ENCODE data around the gene C10orf90. TPM values are rescaled to one million over a fixed set of nuclear protein-coding genes. Genes with fewer than 3 reads are reported as not detected.
A peak's percentile ranks its signal among the peaks of the same experiment; 100 is the strongest.

The C10orf90 gene
- total RNA-seq, 2 experiments from 2014 or later = not detected

- no peak overlapping the region for H3K27ac Mint-ChIP-seq
- intact Hi-C loops (cut with DNase I, micrococcal nuclease) = no loop called here
- POLR2A ChIA-PET = no interaction called here
- H3K9me3 Mint-ChIP-seq (ENCODE audit: low read depth) = peaks cover 2% of the 10 kb centered on the region
- no peaks in the 10 kb centered on the region for H3K36me3 Mint-ChIP-seq (ENCODE audit: low read depth)
- no peaks in the 10 kb centered on the region for H3K27me3 Mint-ChIP-seq
- peaks cover 2% of the 10 kb centered on the region for H3K4me1 Mint-ChIP-seq
- ATAC-seq (peak; percentile 26), DNase-seq (no peak)
- CTCF ChIA-PET = no interaction called here
- H3K4me3 Mint-ChIP-seq = no peak overlapping the region
Observed at GRCh38 chr10:126654579-126654978, 15.9 kb downstream of the C10orf90 start.

- CTCF ChIA-PET = no interaction called here
- POLR2A ChIA-PET = no interaction called here
- H3K4me1 Mint-ChIP-seq = peaks cover 2% of the 10 kb centered on the region
- H3K4me3 Mint-ChIP-seq = no peak overlapping the region
- H3K9me3 Mint-ChIP-seq (ENCODE audit: low read depth) = peaks cover 2% of the 10 kb centered on the region
- no peak for DNase-seq
- H3K27ac Mint-ChIP-seq = no peak overlapping the region
- no peaks in the 10 kb centered on the region for H3K27me3 Mint-ChIP-seq
- no peak for ATAC-seq
- no peaks in the 10 kb centered on the region for H3K36me3 Mint-ChIP-seq (ENCODE audit: low read depth)
- intact Hi-C loops (cut with DNase I, micrococcal nuclease) = no loop called here
Observed at GRCh38 chr10:126651467-126651866, 19.0 kb downstream of the C10orf90 start.

GRCh38 chr10:126650161-126650560 is 20.3 kb downstream of the C10orf90 start:
- POLR2A ChIA-PET = no interaction called here
- CTCF ChIA-PET = interaction anchor here (0.7 kb wide), 1 partner anchor 716 kb away, joined by 3 read pairs; no protein-coding TSS in a partner anchor
- Mint-ChIP-seq H3K27me3 (no peaks in the 10 kb centered on the region), H3K4me1 (peaks cover 2% of the 10 kb centered on the region), H3K4me3 (no peak overlapping the region), H3K9me3 (ENCODE audit: low read depth) (peaks cover 2% of the 10 kb centered on the region), H3K27ac (no peak overlapping the region), H3K36me3 (ENCODE audit: low read depth) (no peaks in the 10 kb centered on the region)
- DNase-seq (no peak), ATAC-seq (no peak)
- intact Hi-C loops (cut with DNase I, micrococcal nuclease) = no loop called here

GRCh38 chr10:126647116-126647515 is 23.4 kb downstream of the C10orf90 start:
- ATAC-seq = no peak

DNA sequence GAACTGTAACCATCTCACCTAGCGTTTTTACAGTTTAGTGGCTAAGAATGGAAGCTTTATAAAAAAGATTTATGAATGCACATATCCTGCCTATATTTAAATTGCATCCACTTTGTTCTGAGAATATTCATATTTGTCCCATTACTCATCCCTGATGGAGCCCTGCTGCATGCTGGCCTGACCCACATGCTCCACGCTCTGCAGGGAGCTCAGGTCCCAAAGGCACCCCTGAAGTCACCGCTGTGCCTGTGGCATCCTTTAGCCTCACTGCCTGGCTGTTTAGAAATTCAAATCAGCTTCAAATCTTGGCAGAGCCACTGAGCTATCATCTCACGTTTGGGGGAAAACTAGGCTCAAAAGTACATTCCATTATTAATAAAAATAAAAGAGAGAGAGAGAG is 24.4 kb downstream of the C10orf90 start:
- ATAC-seq (no peak), DNase-seq (no peak)
- intact Hi-C loops (cut with DNase I, micrococcal nuclease) = no loop called here
- Mint-ChIP-seq H3K9me3 (ENCODE audit: low read depth) (no peaks in the 10 kb centered on the region), H3K36me3 (ENCODE audit: low read depth) (no peaks in the 10 kb centered on the region), H3K27ac (no peak overlapping the region), H3K4me3 (no peak overlapping the region), H3K27me3 (peaks cover 2% of the 10 kb centered on the region), H3K4me1 (no peaks in the 10 kb centered on the region)
- CTCF ChIA-PET = no interaction called here
- POLR2A ChIA-PET = no interaction called here

More at GRCh38 chr10:126647116-126647515, 23.4 kb downstream of the C10orf90 start:
- H3K36me3 Mint-ChIP-seq (ENCODE audit: low read depth) = no peaks in the 10 kb centered on the region
- H3K27me3 Mint-ChIP-seq = peaks cover 2% of the 10 kb centered on the region
- POLR2A ChIA-PET = no interaction called here
- CTCF ChIA-PET = no interaction called here
- H3K4me1 Mint-ChIP-seq = no peaks in the 10 kb centered on the region
- intact Hi-C loops (cut with DNase I, micrococcal nuclease) = no loop called here
- DNase-seq = no peak
- no peak overlapping the region for H3K27ac Mint-ChIP-seq
- H3K9me3 Mint-ChIP-seq (ENCODE audit: low read depth) = no peaks in the 10 kb centered on the region
- no peak overlapping the region for H3K4me3 Mint-ChIP-seq

DNA sequence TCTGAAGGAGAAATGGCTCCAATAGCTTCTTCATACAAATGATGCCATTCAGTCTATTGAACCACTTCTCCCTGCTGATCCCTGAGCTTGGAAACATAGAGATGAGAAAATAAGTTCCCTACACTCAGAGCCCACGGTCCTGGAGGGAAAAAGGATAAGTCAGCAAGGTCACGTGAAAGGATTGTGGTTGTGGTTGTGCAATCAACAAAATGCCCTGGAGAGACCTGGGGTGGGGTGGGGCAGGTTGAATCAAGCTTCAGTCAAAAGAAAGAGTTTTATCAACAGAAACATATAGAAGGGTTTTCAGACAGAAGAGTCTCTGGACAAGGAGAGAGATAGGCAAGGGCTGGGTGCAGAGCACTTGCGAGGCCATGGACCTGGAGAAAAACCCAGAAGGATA is 30.1 kb downstream of the C10orf90 start:
- no peaks in the 10 kb centered on the region for H3K4me1 Mint-ChIP-seq
- ATAC-seq (no peak), DNase-seq (no peak)
- no peak overlapping the region for H3K27ac Mint-ChIP-seq
- H3K27me3 Mint-ChIP-seq = peaks cover 2% of the 10 kb centered on the region
- H3K36me3 Mint-ChIP-seq (ENCODE audit: low read depth) = no peaks in the 10 kb centered on the region
- H3K9me3 Mint-ChIP-seq (ENCODE audit: low read depth) = no peaks in the 10 kb centered on the region
- POLR2A ChIA-PET = no interaction called here
- intact Hi-C loops (cut with DNase I, micrococcal nuclease) = no loop called here
- CTCF ChIA-PET = no interaction called here
- no peak overlapping the region for H3K4me3 Mint-ChIP-seq

DNA sequence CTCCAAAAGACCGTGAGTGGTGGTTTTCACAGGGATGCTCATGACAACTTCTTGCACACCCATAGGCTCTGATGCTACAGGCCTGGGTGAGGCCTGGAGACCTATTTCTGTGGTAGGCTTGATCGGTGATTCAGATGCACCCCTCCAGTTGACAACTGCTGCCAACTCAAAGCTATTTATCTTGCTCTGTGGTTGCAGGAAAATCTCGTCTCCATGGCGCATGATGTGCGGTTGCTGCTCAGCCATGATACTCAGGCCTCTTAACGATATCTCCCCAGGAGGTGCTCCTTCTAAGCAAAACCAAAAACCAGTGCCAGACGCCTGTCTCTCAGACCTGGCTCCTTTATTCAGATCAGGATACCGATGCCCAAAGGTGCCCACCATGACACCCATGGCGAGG is 31.4 kb downstream of the C10orf90 start:
- ATAC-seq (no peak), DNase-seq (no peak)
- no peaks in the 10 kb centered on the region for H3K36me3 Mint-ChIP-seq (ENCODE audit: low read depth)
- H3K4me1 Mint-ChIP-seq = no peaks in the 10 kb centered on the region
- peaks cover 2% of the 10 kb centered on the region for H3K27me3 Mint-ChIP-seq
- no peak overlapping the region for H3K27ac Mint-ChIP-seq
- H3K4me3 Mint-ChIP-seq = no peak overlapping the region
- intact Hi-C loops (cut with DNase I, micrococcal nuclease) = no loop called here
- ChIA-PET POLR2A (no interaction called here), CTCF (no interaction called here)
- H3K9me3 Mint-ChIP-seq (ENCODE audit: low read depth) = no peaks in the 10 kb centered on the region

DNA sequence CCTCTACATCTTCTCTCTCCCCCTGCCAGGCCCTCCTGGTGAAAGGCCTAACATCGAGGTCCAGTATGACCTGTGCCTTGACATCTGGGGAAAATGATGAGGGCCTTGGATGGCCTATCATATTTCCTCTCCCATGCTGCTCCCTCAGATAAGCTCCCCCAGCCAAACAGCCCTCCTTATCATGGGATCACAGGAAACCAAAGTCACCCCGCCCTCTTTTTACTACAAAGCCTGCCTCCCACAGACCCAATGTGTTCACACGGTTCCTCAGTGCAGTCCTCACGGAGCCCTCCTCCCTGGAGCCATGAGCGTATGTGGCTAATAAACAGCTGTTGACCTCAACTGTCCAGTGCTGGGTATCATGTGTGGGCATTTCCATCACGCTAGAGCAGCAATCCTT is 32.0 kb downstream of the C10orf90 start:
- POLR2A ChIA-PET = no interaction called here
- H3K27ac Mint-ChIP-seq = no peak overlapping the region
- intact Hi-C loops (cut with DNase I, micrococcal nuclease) = no loop called here
- peaks cover 2% of the 10 kb centered on the region for H3K27me3 Mint-ChIP-seq
- DNase-seq (no peak), ATAC-seq (no peak)
- CTCF ChIA-PET = no interaction called here
- no peaks in the 10 kb centered on the region for H3K4me1 Mint-ChIP-seq
- H3K4me3 Mint-ChIP-seq = no peak overlapping the region
- no peaks in the 10 kb centered on the region for H3K9me3 Mint-ChIP-seq (ENCODE audit: low read depth)
- H3K36me3 Mint-ChIP-seq (ENCODE audit: low read depth) = no peaks in the 10 kb centered on the region

- Mint-ChIP-seq H3K27ac (no peak overlapping the region), H3K4me3 (no peak overlapping the region), H3K36me3 (ENCODE audit: low read depth) (no peaks in the 10 kb centered on the region), H3K27me3 (peaks cover under 1% of the 10 kb centered on the region), H3K9me3 (ENCODE audit: low read depth) (no peaks in the 10 kb centered on the region), H3K4me1 (no peaks in the 10 kb centered on the region)
- intact Hi-C loops (cut with DNase I, micrococcal nuclease) = no loop called here
- no peak for DNase-seq
- ChIA-PET POLR2A (no interaction called here), CTCF (no interaction called here)
- no peak for ATAC-seq
Observed at GRCh38 chr10:126637501-126637900, 33.0 kb downstream of the C10orf90 start.

GRCh38 chr10:126634911-126635310 is 35.6 kb downstream of the C10orf90 start:
- H3K4me3 Mint-ChIP-seq = no peak overlapping the region
- ATAC-seq (no peak), DNase-seq (no peak)
- CTCF ChIA-PET = no interaction called here
- H3K9me3 Mint-ChIP-seq (ENCODE audit: low read depth) = no peaks in the 10 kb centered on the region
- H3K27ac Mint-ChIP-seq = no peak overlapping the region
- intact Hi-C loops (cut with DNase I, micrococcal nuclease) = no loop called here
- no peaks in the 10 kb centered on the region for H3K27me3 Mint-ChIP-seq
- POLR2A ChIA-PET = no interaction called here
- H3K36me3 Mint-ChIP-seq (ENCODE audit: low read depth) = no peaks in the 10 kb centered on the region
- no peaks in the 10 kb centered on the region for H3K4me1 Mint-ChIP-seq

DNA sequence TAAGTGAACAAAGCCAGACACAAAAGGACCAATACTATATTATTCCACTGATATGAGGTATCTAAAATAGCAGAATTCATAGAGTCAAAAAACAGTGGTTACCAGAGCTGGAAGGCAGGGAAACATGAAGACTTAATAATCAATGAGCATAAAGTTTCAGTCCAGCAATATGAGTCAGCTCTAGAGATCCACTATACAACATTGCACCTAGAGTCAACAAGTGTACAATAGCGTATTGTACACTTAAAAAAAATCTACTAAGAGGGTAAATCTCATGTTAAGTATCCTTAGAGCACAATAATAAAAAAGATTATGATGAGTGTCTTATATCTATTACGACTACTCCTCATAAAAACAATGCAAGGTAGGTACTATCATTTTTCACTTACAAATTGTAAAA is 36.1 kb downstream of the C10orf90 start:
- Mint-ChIP-seq H3K4me1 (no peaks in the 10 kb centered on the region), H3K9me3 (ENCODE audit: low read depth) (no peaks in the 10 kb centered on the region)
- intact Hi-C loops (cut with DNase I, micrococcal nuclease) = no loop called here

DNA sequence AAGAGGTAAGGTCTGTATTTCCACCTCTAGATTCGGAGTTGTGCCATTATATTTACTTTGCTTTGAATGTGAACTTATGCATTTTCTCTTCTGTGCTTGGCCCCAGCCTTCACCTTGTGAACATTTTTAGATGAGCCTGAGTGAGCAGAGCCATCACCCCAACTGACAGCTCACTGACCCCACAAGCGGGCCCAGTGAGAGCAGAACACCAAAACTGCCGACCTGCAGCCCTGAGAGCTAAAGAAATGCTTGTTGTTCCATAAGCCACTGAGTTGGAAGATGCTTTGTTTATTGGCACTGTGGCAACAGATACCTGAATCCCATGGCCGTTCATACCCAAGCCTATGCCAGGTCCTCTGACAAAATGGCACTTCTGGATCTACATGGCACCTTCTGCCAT is 37.8 kb downstream of the C10orf90 start:
- intact Hi-C loops (cut with DNase I, micrococcal nuclease) = no loop called here
- POLR2A ChIA-PET = no interaction called here
- ATAC-seq = no peak

More for the DNA sequence above, 36.1 kb downstream of the C10orf90 start:
- ATAC-seq = no peak
- Mint-ChIP-seq H3K27ac (no peak overlapping the region), H3K27me3 (no peaks in the 10 kb centered on the region), H3K36me3 (ENCODE audit: low read depth) (no peaks in the 10 kb centered on the region), H3K4me3 (no peak overlapping the region)
- ChIA-PET POLR2A (no interaction called here), CTCF (no interaction called here)
- DNase-seq = no peak

GRCh38 chr10:126629925-126630624 is 40.4 kb downstream of the C10orf90 start:
- no peaks in the 10 kb centered on the region for H3K27me3 Mint-ChIP-seq
- DNase-seq = no peak
- no peaks in the 10 kb centered on the region for H3K9me3 Mint-ChIP-seq (ENCODE audit: low read depth)
- H3K4me3 Mint-ChIP-seq = no peak overlapping the region
- no peak overlapping the region for H3K27ac Mint-ChIP-seq
- ChIA-PET CTCF (interaction anchor here (1.4 kb wide), 1 partner anchor 12 kb away, joined by 4 read pairs; no protein-coding TSS in a partner anchor), POLR2A (no interaction called here)
- no peak for ATAC-seq
- no peaks in the 10 kb centered on the region for H3K36me3 Mint-ChIP-seq (ENCODE audit: low read depth)
- no peaks in the 10 kb centered on the region for H3K4me1 Mint-ChIP-seq
- intact Hi-C loops (cut with DNase I, micrococcal nuclease) = no loop called here

More for the DNA sequence above, 37.8 kb downstream of the C10orf90 start:
- CTCF ChIA-PET = no interaction called here
- H3K9me3 Mint-ChIP-seq (ENCODE audit: low read depth) = no peaks in the 10 kb centered on the region
- H3K36me3 Mint-ChIP-seq (ENCODE audit: low read depth) = no peaks in the 10 kb centered on the region
- no peak overlapping the region for H3K27ac Mint-ChIP-seq
- no peak overlapping the region for H3K4me3 Mint-ChIP-seq
- H3K27me3 Mint-ChIP-seq = no peaks in the 10 kb centered on the region
- no peak for DNase-seq
- no peaks in the 10 kb centered on the region for H3K4me1 Mint-ChIP-seq
